Measurements from ENCODE around the gene GCH1.

GCH1 gene

DNA sequence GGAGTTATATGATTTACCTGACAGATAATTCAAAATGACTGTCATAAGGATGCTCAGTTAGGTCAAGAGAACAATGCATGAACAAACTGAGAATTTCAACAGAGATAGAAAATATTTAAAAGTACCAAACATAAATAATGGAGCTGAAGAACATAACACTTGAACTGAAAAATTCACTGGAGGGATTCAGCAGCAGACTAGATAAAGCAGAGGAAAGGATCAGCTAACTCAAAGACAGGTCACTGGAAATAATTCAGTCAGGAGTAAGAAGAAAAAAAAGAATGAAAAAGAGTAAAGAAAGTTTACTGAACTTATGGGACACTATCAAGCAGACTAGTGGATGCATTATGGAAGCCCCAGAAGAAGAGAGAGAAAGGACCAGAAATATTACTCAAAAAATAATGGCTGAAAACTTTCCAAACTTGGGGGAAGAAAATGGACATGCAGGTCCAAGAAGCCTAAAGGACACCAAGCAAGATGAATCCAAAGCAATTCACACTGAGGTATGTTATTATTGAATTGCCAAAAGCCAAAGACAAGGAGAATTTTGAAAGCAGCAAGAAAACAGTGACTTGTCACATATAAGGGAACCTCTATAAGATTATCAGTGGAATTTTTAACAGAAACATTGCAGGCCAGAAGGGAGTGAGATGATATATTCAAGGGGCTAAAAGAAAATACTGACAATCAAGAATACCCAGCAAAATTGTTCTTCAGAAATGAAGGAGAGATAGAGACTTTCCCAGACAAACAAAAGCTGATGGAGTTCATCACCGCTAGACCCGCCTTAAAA, 78.7 kb downstream of the GCH1 start:
- Histone ChIP-seq H3K9ac (ENCODE audit: low read length) (no peak overlapping the region), H3K9me2 (replicated peaks; ENCODE audit: insufficient read depth, low read length) (no peaks in the 10 kb centered on the region), H3K27ac (ENCODE audit: low read length) (no peak overlapping the region), H4K20me1 (ENCODE audit: insufficient read depth, low read length) (no peaks in the 10 kb centered on the region), H3K4me2 (ENCODE audit: low read depth, low read length) (no peak overlapping the region), H3K4me3 (ENCODE audit: low read length) (no peak overlapping the region), H3K27me3 (replicated peaks; ENCODE audit: insufficient read depth, low read length) (no peaks in the 10 kb centered on the region), H3K9me3 (replicated peaks; ENCODE audit: insufficient read depth, low read length) (no peaks in the 10 kb centered on the region), H3K79me2 (ENCODE audit: low read length) (no peaks in the 10 kb centered on the region), H2AFZ (ENCODE audit: low read length) (no peak overlapping the region), H3F3A (ENCODE audit: insufficient read depth, low read length) (no peaks in the 10 kb centered on the region), H3K4me1 (ENCODE audit: low read length) (no peaks in the 10 kb centered on the region), H3K36me3 (replicated peaks; ENCODE audit: insufficient read depth, low read length) (no peaks in the 10 kb centered on the region)
- DNase-seq = no peak
- TF ChIP-seq EZH2phosphoT487 (IDR thresholded peaks at IDR 0.05; ENCODE audit: low read length) = no peak
- no peak for TF ChIP-seq CTCF (IDR thresholded peaks at IDR 0.05; ENCODE audit: low read length)
- no peak for TF ChIP-seq EZH2 (optimal IDR thresholded peaks at IDR 0.05; ENCODE audit: low read depth, low read length)

DNA sequence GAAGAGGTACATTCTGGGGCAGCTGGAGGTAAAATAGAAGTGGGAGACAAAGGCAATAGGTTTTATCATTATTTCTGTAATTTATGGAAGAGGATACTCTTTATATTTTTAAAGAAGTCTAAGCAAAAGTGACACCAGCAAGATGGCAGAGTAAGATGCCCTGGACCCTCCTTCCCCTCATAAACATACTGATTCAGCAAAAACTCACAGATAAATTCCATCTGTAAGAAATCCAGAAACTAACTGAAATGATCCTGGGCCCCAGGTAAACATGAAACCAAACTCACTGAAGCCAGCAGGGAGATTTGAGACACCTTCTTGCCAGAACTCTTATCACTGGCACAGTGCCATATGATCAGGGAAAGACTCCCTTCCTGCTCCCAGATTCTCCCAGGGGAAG, 79.9 kb downstream of the GCH1 start:
- Histone ChIP-seq H3K27me3 (replicated peaks; ENCODE audit: insufficient read depth, low read length) (no peaks in the 10 kb centered on the region), H3K4me2 (ENCODE audit: low read depth, low read length) (no peak overlapping the region), H3K27ac (ENCODE audit: low read length) (no peak overlapping the region), H3K4me1 (ENCODE audit: low read length) (no peaks in the 10 kb centered on the region), H3K9me3 (replicated peaks; ENCODE audit: insufficient read depth, low read length) (no peaks in the 10 kb centered on the region), H3F3A (ENCODE audit: insufficient read depth, low read length) (no peaks in the 10 kb centered on the region), H3K36me3 (replicated peaks; ENCODE audit: insufficient read depth, low read length) (no peaks in the 10 kb centered on the region), H3K9ac (ENCODE audit: low read length) (no peak overlapping the region), H3K9me2 (replicated peaks; ENCODE audit: insufficient read depth, low read length) (no peaks in the 10 kb centered on the region), H3K79me2 (ENCODE audit: low read length) (no peaks in the 10 kb centered on the region), H3K4me3 (ENCODE audit: low read length) (no peak overlapping the region), H4K20me1 (ENCODE audit: insufficient read depth, low read length) (no peaks in the 10 kb centered on the region), H2AFZ (ENCODE audit: low read length) (no peak overlapping the region)
- no peak for DNase-seq
- TF ChIP-seq EZH2phosphoT487 (IDR thresholded peaks at IDR 0.05; ENCODE audit: low read length) (no peak), CTCF (IDR thresholded peaks at IDR 0.05; ENCODE audit: low read length) (no peak), EZH2 (optimal IDR thresholded peaks at IDR 0.05; ENCODE audit: low read depth, low read length) (no peak)

DNA sequence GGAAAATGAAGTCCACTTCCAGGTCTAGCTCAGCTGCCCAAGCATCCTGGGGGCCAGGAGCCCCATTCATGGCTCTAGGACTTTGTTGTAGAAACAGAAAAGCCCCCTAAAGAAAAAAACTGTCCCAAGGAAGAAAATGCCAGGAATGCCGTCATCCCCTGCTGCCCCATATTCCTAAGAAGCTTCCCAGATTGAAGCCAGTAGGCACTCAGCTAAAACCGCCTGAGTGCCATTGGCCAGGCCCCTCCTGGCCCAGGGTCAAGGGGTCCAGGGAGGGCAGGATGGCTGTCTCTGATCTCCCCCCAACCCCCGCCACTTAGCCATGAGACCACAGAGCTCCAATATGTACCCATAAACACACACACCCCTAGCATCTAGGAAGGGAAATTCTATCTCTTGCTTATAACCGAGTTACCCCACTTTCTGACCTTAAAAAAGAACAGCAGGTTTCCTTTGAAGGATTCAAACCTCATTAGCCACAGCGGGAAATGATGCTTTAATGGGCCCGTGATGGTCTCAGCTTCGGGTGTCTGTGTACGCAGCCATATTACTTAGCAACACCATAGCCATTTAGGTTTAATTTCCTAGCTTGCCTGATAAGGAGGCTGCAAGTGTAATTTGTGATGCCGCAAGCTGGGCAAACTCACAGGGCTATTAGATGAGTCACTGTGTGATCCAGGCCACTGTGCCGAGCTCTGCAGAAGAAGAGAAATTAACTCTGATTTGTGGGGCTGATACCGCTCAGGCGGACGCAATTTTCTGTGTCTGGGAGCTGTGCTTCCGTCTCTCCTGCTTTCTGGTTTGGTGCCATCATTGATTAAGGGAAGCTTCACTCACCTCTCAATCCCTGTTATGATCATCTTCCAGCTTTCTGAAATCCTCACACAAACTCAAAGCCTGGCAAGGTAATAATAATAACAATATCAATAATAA, 84.2 kb downstream of the GCH1 start:
- Histone ChIP-seq H3K9ac (ENCODE audit: low read length) (no peak overlapping the region), H3K4me2 (ENCODE audit: low read depth, low read length) (no peak overlapping the region), H2AFZ (ENCODE audit: low read length) (no peak overlapping the region), H3K9me3 (replicated peaks; ENCODE audit: insufficient read depth, low read length) (no peaks in the 10 kb centered on the region), H3F3A (ENCODE audit: insufficient read depth, low read length) (no peaks in the 10 kb centered on the region), H3K36me3 (replicated peaks; ENCODE audit: insufficient read depth, low read length) (no peaks in the 10 kb centered on the region), H3K27me3 (replicated peaks; ENCODE audit: insufficient read depth, low read length) (no peaks in the 10 kb centered on the region), H3K27ac (ENCODE audit: low read length) (no peak overlapping the region), H3K4me3 (ENCODE audit: low read length) (no peak overlapping the region), H3K4me1 (ENCODE audit: low read length) (no peaks in the 10 kb centered on the region), H3K79me2 (ENCODE audit: low read length) (no peaks in the 10 kb centered on the region), H3K9me2 (replicated peaks; ENCODE audit: insufficient read depth, low read length) (no peaks in the 10 kb centered on the region), H4K20me1 (ENCODE audit: insufficient read depth, low read length) (no peaks in the 10 kb centered on the region)
- TF ChIP-seq CTCF (IDR thresholded peaks at IDR 0.05; ENCODE audit: low read length) = no peak
- TF ChIP-seq EZH2phosphoT487 (IDR thresholded peaks at IDR 0.05; ENCODE audit: low read length) = no peak
- no peak for TF ChIP-seq EZH2 (optimal IDR thresholded peaks at IDR 0.05; ENCODE audit: low read depth, low read length)
- no peak for DNase-seq

Data from MM.1S (cell line).